HepG2 (cell line): Measurements from ENCODE around the gene SURF2. TPM values are rescaled to one million over a fixed set of nuclear protein-coding genes. Genes with fewer than 3 reads are reported as not detected.

Source experiments
- BORCS8-MEF2B ChIP-seq: sonication (generic); formaldehyde crosslinking; IDR thresholded peaks from 2 replicates; pipeline ENCODE4 v1.8.0; 2022; ENCODE audit warnings: mild to moderate bottlenecking, missing genetic modification reagents
- FOSL2 ChIP-seq: sonication (generic); formaldehyde crosslinking; IDR thresholded peaks from 2 replicates; pipeline ENCODE4 v1.4.0; 2020; ENCODE audit warnings: missing genetic modification reagents
- FOXK1 ChIP-seq: sonication (generic); formaldehyde crosslinking; IDR thresholded peaks from 2 replicates; pipeline ENCODE4 v1.4.0; 2020; ENCODE audit warnings: low read depth, missing genetic modification reagents, borderline replicate concordance
- HMGA1 ChIP-seq: sonication (generic); formaldehyde crosslinking; conservative IDR thresholded peaks from 2 replicates; pipeline ENCODE4 v1.4.0; 2020; ENCODE audit warnings: missing genetic modification reagents
- HOXA3 ChIP-seq: sonication (generic); formaldehyde crosslinking; IDR thresholded peaks from 2 replicates; pipeline ENCODE4 v1.5.0; 2020; ENCODE audit warnings: missing genetic modification reagents
- ISL2 ChIP-seq: sonication (generic); formaldehyde crosslinking; IDR thresholded peaks from 2 replicates; pipeline ENCODE4 v1.5.0; 2020; ENCODE audit warnings: missing genetic modification reagents
- KLF9 ChIP-seq: IDR thresholded peaks from 2 replicates; pipeline ENCODE4 v1.6.1; 2016; ENCODE audit warnings: low read depth
- NFE2L1 ChIP-seq: sonication (generic); formaldehyde crosslinking; IDR thresholded peaks from 2 replicates; pipeline ENCODE4 v1.4.0; 2020; ENCODE audit warnings: missing genetic modification reagents, mild to moderate bottlenecking, borderline replicate concordance
- NPAS2 ChIP-seq: sonication (generic); formaldehyde crosslinking; IDR thresholded peaks from 2 replicates; pipeline ENCODE4 v1.8.0; 2022; ENCODE audit warnings: mild to moderate bottlenecking, missing genetic modification reagents, borderline replicate concordance
- RFXANK ChIP-seq: IDR thresholded peaks from 2 replicates; pipeline ENCODE4 v1.6.1; 2016
- RXRB ChIP-seq: IDR thresholded peaks from 2 replicates; pipeline ENCODE4 v1.6.1; 2016; ENCODE audit warnings: borderline replicate concordance, missing genetic modification reagents, missing compliant biosample characterization
- SMAD3 ChIP-seq: sonication (generic); formaldehyde crosslinking; IDR thresholded peaks from 2 replicates; pipeline ENCODE4 v1.4.0; 2020; ENCODE audit warnings: missing genetic modification reagents
- TBL1XR1 ChIP-seq: fragments of 150-350 bp; IDR thresholded peaks from 2 replicates; pipeline ENCODE4 v1.6.1; 2014; ENCODE audit warnings: borderline replicate concordance, low read length; ENCODE audit not compliant: partially characterized antibody
- ZNF496 ChIP-seq: sonication (generic); formaldehyde crosslinking; IDR thresholded peaks from 2 replicates; pipeline ENCODE4 v1.8.1; 2023; ENCODE audit warnings: mild to moderate bottlenecking, moderate library complexity, missing genetic modification reagents; ENCODE audit not compliant: insufficient replicate concordance
- ZNF644 ChIP-seq: IDR thresholded peaks from 2 replicates; pipeline ENCODE4 v1.6.1; 2016; ENCODE audit warnings: low read depth
- ZSCAN20 ChIP-seq: sonication (generic); formaldehyde crosslinking; IDR thresholded peaks from 2 replicates; pipeline ENCODE4 v1.4.0; 2020; ENCODE audit warnings: missing genetic modification reagents, mild to moderate bottlenecking, borderline replicate concordance
- polyA plus RNA-seq, 8 experiments: library from polyadenylated mRNA; depleted of rRNA in 3 of 8; stranded (reverse) in 7 of 8; unstranded in 1 of 8; fragments of >200 nt; fragmentation: Illumina TruSeq in 4 of 8; extraction: Trizol in 4 of 8; gene quantifications; 2 replicates each; pipeline versions ENCODE4 v1.2.1 to v1.2.3, GENCODE V29; 2011 to 2016; ENCODE audit warnings: low read depth in 4 of 8, missing spikeins in 1 of 8, mixed read lengths in 1 of 8; ENCODE audit not compliant: insufficient read depth in 1 of 8
- total RNA-seq, 5 experiments: library from RNA; depleted of rRNA; stranded (reverse); fragments of >200 nt; fragmentation: Illumina TruSeq; extraction: Trizol; gene quantifications; 2 replicates each; pipeline ENCODE4 v1.2.3, GENCODE V29; 2016; ENCODE audit warnings: low read depth in 1 of 5
- TF ChIP-seq, protein P1 (sequence below): sonication (generic); formaldehyde crosslinking; IDR thresholded peaks from 2 replicates; pipeline ENCODE4 v1.9.0; 2022; ENCODE audit warnings: missing genetic modification reagents, mild to moderate bottlenecking, borderline replicate concordance
- TF ChIP-seq, protein P2 (sequence below): sonication (generic); formaldehyde crosslinking; IDR thresholded peaks from 2 replicates; pipeline ENCODE4 v1.4.0; 2020; ENCODE audit warnings: missing genetic modification reagents
- TF ChIP-seq, protein P3 (sequence below): sonication (generic); formaldehyde crosslinking; IDR thresholded peaks from 2 replicates; pipeline ENCODE4 v1.8.1; 2023; ENCODE audit warnings: mild to moderate bottlenecking, moderate library complexity, missing genetic modification reagents
- TF ChIP-seq, protein P4 (sequence below): IDR thresholded peaks from 2 replicates; pipeline ENCODE4 v1.6.1; 2016; ENCODE audit warnings: mild to moderate bottlenecking, missing biosample characterization, missing genetic modification reagents
- TF ChIP-seq, protein P5 (sequence below): IDR thresholded peaks from 2 replicates; pipeline ENCODE4 v1.6.1; 2018; ENCODE audit warnings: missing genetic modification reagents

Gene SURF2
- total and polyA plus RNA-seq, 2 of the 13 experiments (the other 11 are each of a cell fraction or from before 2014, with no cell fraction given): 6.3 to 13.6 TPM

DNA sequence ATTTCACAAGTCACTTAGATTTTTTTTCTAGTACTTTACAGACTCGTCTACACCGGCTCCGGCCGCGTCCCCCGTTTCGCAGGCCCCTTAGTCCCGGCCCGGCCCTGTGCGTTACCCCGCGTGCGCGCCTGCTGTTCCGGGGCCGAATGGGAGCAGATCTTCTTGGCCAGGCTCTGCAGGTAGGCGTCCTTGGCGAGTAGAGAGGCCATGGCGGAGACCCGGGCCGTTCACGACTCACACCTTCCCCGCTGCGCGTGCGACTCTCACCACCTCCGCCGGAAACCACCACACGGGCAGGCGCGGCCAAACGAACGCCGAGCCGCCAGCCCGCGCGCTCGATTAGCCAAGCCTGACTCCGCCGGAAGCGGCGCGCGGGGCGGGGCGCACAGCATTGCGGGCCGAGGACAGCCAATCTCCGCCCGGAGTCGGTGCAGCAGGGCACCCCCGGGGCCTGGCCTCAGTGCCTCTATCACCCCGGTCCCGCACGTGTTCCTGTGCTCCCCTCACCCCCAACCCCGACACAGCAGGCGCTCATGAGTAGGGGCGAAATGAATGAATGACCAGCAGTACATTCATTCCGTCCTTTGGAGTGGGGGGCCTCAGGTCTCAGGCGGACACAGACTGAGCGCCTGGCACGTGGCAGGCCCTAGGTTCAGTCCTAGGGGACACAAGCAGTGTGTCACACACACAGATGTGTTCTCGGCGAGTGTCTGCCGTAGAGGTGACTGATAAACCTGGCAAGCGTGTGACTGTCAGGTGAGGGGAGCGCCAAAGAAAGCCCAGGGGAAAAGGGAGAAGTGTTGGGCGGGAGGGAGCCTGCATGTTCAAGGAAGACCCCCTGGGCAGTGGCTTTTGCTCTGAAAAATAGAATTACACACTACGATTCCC, 20.2 kb upstream of the SURF2 start, which contains the start of gene SURF6 (continued):
- peak; percentile 90 for TF ChIP-seq BORCS8-MEF2B (CRISPR knock-in tag)
- TF ChIP-seq, protein P1, sequence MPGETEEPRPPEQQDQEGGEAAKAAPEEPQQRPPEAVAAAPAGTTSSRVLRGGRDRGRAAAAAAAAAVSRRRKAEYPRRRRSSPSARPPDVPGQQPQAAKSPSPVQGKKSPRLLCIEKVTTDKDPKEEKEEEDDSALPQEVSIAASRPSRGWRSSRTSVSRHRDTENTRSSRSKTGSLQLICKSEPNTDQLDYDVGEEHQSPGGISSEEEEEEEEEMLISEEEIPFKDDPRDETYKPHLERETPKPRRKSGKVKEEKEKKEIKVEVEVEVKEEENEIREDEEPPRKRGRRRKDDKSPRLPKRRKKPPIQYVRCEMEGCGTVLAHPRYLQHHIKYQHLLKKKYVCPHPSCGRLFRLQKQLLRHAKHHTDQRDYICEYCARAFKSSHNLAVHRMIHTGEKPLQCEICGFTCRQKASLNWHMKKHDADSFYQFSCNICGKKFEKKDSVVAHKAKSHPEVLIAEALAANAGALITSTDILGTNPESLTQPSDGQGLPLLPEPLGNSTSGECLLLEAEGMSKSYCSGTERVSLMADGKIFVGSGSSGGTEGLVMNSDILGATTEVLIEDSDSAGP (CRISPR knock-in tag): peak; percentile 99
- no peak; the same call in 1 of the 2 replicates for TF ChIP-seq ZSCAN20 (CRISPR knock-in tag)
- TF ChIP-seq FOXK1 (CRISPR knock-in tag): peak; percentile 94
- peak; percentile 41; the same call in 1 of the 2 replicates for TF ChIP-seq RFXANK
- TF ChIP-seq FOSL2 (CRISPR knock-in tag): peak; percentile 74
- TF ChIP-seq, protein P2, sequence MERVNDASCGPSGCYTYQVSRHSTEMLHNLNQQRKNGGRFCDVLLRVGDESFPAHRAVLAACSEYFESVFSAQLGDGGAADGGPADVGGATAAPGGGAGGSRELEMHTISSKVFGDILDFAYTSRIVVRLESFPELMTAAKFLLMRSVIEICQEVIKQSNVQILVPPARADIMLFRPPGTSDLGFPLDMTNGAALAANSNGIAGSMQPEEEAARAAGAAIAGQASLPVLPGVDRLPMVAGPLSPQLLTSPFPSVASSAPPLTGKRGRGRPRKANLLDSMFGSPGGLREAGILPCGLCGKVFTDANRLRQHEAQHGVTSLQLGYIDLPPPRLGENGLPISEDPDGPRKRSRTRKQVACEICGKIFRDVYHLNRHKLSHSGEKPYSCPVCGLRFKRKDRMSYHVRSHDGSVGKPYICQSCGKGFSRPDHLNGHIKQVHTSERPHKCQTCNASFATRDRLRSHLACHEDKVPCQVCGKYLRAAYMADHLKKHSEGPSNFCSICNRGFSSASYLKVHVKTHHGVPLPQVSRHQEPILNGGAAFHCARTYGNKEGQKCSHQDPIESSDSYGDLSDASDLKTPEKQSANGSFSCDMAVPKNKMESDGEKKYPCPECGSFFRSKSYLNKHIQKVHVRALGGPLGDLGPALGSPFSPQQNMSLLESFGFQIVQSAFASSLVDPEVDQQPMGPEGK (CRISPR knock-in tag): peak; percentile 89
- no peak for TF ChIP-seq ZNF496 (CRISPR knock-in tag)
- TF ChIP-seq NFE2L1: 0 out of 2 replicates have a peak, but pooled peaks have one; percentile 70
- TF ChIP-seq ISL2 (CRISPR knock-in tag): peak; percentile 79
- no peak for TF ChIP-seq TBL1XR1
- TF ChIP-seq RXRB (CRISPR knock-in tag): peak; percentile 86
- peak; percentile 31; the same call in 1 of the 2 replicates for TF ChIP-seq KLF9 (CRISPR knock-in tag)
- TF ChIP-seq, protein P3, sequence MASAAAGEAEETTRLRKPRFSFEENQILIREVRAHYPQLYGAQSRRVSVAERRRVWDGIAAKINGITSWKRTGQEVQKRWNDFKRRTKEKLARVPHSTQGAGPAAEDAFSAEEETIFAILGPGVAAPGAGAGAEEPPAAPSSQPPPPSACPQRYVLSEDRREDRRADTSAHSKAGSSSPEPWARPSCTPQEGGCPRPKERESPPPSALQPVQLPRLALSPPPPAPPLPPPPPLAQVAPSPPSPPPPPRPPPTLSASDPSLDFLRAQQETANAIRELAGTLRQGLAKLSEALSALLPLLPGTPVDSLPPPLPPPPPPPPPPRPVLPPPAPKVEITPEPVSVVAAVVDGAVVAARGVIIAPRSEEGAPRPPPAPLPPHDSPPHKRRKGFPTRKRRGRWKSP (CRISPR knock-in tag): peak; percentile 77; the same call in 1 of the 2 replicates
- peak; percentile 98 for TF ChIP-seq HOXA3
- TF ChIP-seq, protein P4, sequence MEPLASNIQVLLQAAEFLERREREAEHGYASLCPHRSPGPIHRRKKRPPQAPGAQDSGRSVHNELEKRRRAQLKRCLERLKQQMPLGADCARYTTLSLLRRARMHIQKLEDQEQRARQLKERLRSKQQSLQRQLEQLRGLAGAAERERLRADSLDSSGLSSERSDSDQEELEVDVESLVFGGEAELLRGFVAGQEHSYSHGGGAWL (CRISPR knock-in tag): peak; percentile 96
- TF ChIP-seq, protein P5, sequence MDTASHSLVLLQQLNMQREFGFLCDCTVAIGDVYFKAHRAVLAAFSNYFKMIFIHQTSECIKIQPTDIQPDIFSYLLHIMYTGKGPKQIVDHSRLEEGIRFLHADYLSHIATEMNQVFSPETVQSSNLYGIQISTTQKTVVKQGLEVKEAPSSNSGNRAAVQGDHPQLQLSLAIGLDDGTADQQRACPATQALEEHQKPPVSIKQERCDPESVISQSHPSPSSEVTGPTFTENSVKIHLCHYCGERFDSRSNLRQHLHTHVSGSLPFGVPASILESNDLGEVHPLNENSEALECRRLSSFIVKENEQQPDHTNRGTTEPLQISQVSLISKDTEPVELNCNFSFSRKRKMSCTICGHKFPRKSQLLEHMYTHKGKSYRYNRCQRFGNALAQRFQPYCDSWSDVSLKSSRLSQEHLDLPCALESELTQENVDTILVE: peak; percentile 96
- TF ChIP-seq ZNF644: no peak
- TF ChIP-seq SMAD3: peak; percentile 92
- TF ChIP-seq NPAS2 (CRISPR knock-in tag): no peak
- no peak for TF ChIP-seq HMGA1 (CRISPR knock-in tag)
